HEK293 (cell line): ENCODE data around the gene MTMR2.

Experiments
- CTCF ChIA-PET: fragments of 350-600 bp; formaldehyde crosslinking; extraction: SDS; loops from one replicate; lab custom pipeline; 2021; ENCODE audit warnings: antibody characterized with exemption; lab: Yijun Ruan, JAX
- POLR2A ChIA-PET: fragments of 300-600 bp; formaldehyde crosslinking; extraction: SDS; loops from one replicate; lab custom pipeline; 2020; ENCODE audit warnings: antibody characterized with exemption, inconsistent platforms; lab: Yijun Ruan, JAX
- H3K27ac ChIP-seq: fragments of 200-500 bp; sonication (Bioruptor generic); 2 replicates; pipeline ENCODE4 v1.5.1; 2014; ENCODE audit warnings: low read depth, low read length, control low read depth, inconsistent platforms; ENCODE audit errors: extremely low read depth
- H3K36me3 ChIP-seq, 2 experiments: fragments of 200-500 bp in 1 of 2; sonication (Bioruptor generic) in 1 of 2; 1 replicate in 1 of 2; 2 replicates in 1 of 2; pipeline ENCODE4 v1.5.1; 2014 to 2017; ENCODE audit warnings: inconsistent platforms in 2 of 2, low read length in 2 of 2; ENCODE audit not compliant: control insufficient read depth in 2 of 2, insufficient read depth in 1 of 2
- H3K4me1 ChIP-seq: fragments of 200-500 bp; sonication (Bioruptor generic); 2 replicates; pipeline ENCODE4 v1.5.1; 2014; ENCODE audit warnings: mild to moderate bottlenecking, low read length, inconsistent platforms; ENCODE audit not compliant: control insufficient read depth, insufficient read depth
- H3K4me3 ChIP-seq: 2 replicates; pipeline ENCODE4 v1.5.1; 2011; ENCODE audit warnings: low read depth, mild to moderate bottlenecking, control low read depth, low read length, moderate library complexity
- H3K9me3 ChIP-seq: fragments of 200-500 bp; sonication (Bioruptor generic); 2 replicates; pipeline ENCODE4 v1.5.1; 2014; ENCODE audit warnings: low read depth, low read length, inconsistent platforms; ENCODE audit not compliant: control insufficient read depth, insufficient read depth
- GLI4 ChIP-seq: fragments of 450-650 bp; formaldehyde crosslinking; IDR thresholded peaks from 2 replicates; pipeline ENCODE4 v1.5.1; 2016; ENCODE audit warnings: missing biosample characterization, missing genetic modification characterization
- MYNN ChIP-seq: fragments of 450-650 bp; formaldehyde crosslinking; IDR thresholded peaks from 2 replicates; pipeline ENCODE4 v1.5.1; 2016; ENCODE audit warnings: missing biosample characterization, missing genetic modification characterization, borderline replicate concordance
- SETDB1 ChIP-seq: IDR thresholded peaks from one replicate; pipeline ENCODE4 v1.6.1; 2017; ENCODE audit warnings: mild to moderate bottlenecking, low read length, moderate library complexity, mixed read lengths; ENCODE audit not compliant: insufficient read length
- SP2 ChIP-seq: fragments of 450-650 bp; formaldehyde crosslinking; IDR thresholded peaks from 2 replicates; pipeline ENCODE4 v1.5.1; 2016; ENCODE audit warnings: missing biosample characterization, missing genetic modification characterization
- SP7 ChIP-seq: fragments of 450-650 bp; formaldehyde crosslinking; IDR thresholded peaks from 2 replicates; pipeline ENCODE4 v1.5.1; 2016; ENCODE audit warnings: missing biosample characterization, missing genetic modification characterization
- TRIM28 ChIP-seq: IDR thresholded peaks from 2 replicates; pipeline ENCODE4 v1.6.1; 2011; ENCODE audit warnings: low read length, control low read depth, borderline replicate concordance
- ZBTB11 ChIP-seq: fragments of 450-650 bp; formaldehyde crosslinking; conservative IDR thresholded peaks from 2 replicates; pipeline ENCODE4 v1.5.1; 2016; ENCODE audit warnings: low read depth, missing biosample characterization, missing genetic modification characterization
- ZBTB6 ChIP-seq: fragments of 450-650 bp; formaldehyde crosslinking; IDR thresholded peaks from 2 replicates; pipeline ENCODE4 v1.5.1; 2017; ENCODE audit warnings: missing biosample characterization, missing genetic modification characterization
- ZEB2 ChIP-seq: fragments of 450-650 bp; formaldehyde crosslinking; IDR thresholded peaks from 2 replicates; pipeline ENCODE4 v1.5.1; 2016; ENCODE audit warnings: missing biosample characterization, missing genetic modification characterization
- ZNF169 ChIP-seq: fragments of 450-650 bp; formaldehyde crosslinking; IDR thresholded peaks from 2 replicates; pipeline ENCODE4 v1.5.1; 2016; ENCODE audit warnings: missing biosample characterization, missing genetic modification characterization
- ZNF2 ChIP-seq: fragments of 450-650 bp; formaldehyde crosslinking; IDR thresholded peaks from 2 replicates; pipeline ENCODE4 v1.5.1; 2016; ENCODE audit warnings: missing biosample characterization, missing genetic modification characterization
- ZNF214 ChIP-seq: fragments of 450-650 bp; formaldehyde crosslinking; IDR thresholded peaks from 2 replicates; pipeline ENCODE4 v1.5.1; 2017; ENCODE audit warnings: missing biosample characterization, mild to moderate bottlenecking, missing genetic modification characterization, borderline replicate concordance
- ZNF248 ChIP-seq: fragments of 450-650 bp; formaldehyde crosslinking; IDR thresholded peaks from 2 replicates; pipeline ENCODE4 v1.5.1; 2017; ENCODE audit warnings: missing biosample characterization, missing genetic modification characterization
- ZNF274 ChIP-seq, 2 experiments: fragments of 200-500 bp in 1 of 2; fragments of 450-650 bp in 1 of 2; sonication (Bioruptor generic) in 1 of 2; formaldehyde crosslinking in 1 of 2; IDR thresholded peaks; 2 replicates each; pipeline versions ENCODE4 v1.5.1 to v1.6.1; 2014 to 2016; ENCODE audit warnings: borderline replicate concordance in 1 of 2, inconsistent platforms in 1 of 2, low read length in 1 of 2, missing biosample characterization in 1 of 2, missing genetic modification characterization in 1 of 2
- ZNF292 ChIP-seq: fragments of 450-650 bp; formaldehyde crosslinking; IDR thresholded peaks from 2 replicates; pipeline ENCODE4 v1.5.1; 2016; ENCODE audit warnings: low read depth, missing biosample characterization, missing genetic modification characterization, borderline replicate concordance
- ZNF311 ChIP-seq: fragments of 450-650 bp; formaldehyde crosslinking; IDR thresholded peaks from 2 replicates; pipeline ENCODE4 v1.5.1; 2017; ENCODE audit warnings: missing biosample characterization, missing genetic modification characterization, borderline replicate concordance
- ZNF366 ChIP-seq: fragments of 450-650 bp; formaldehyde crosslinking; conservative IDR thresholded peaks from 2 replicates; pipeline ENCODE4 v1.5.1; 2016; ENCODE audit warnings: missing biosample characterization, missing genetic modification characterization
- ZNF549 ChIP-seq: fragments of 450-650 bp; IDR thresholded peaks from 2 replicates; pipeline ENCODE4 v1.5.1; 2018; ENCODE audit warnings: missing biosample characterization, missing genetic modification characterization, mild to moderate bottlenecking, inconsistent platforms, moderate library complexity
- ZNF571 ChIP-seq: fragments of 450-650 bp; formaldehyde crosslinking; IDR thresholded peaks from 2 replicates; pipeline ENCODE4 v1.5.0; 2017; ENCODE audit warnings: missing biosample characterization, missing genetic modification characterization
- ZNF626 ChIP-seq: fragments of 450-650 bp; sonication (Bioruptor Pico); formaldehyde crosslinking; IDR thresholded peaks from 2 replicates; pipeline ENCODE4 v1.5.1; 2018; ENCODE audit warnings: missing biosample characterization, missing genetic modification characterization, inconsistent platforms
- ZNF645 ChIP-seq: fragments of 450-650 bp; formaldehyde crosslinking; IDR thresholded peaks from 2 replicates; pipeline ENCODE4; 2016; ENCODE audit warnings: missing biosample characterization, missing genetic modification characterization
- ZNF776 ChIP-seq: fragments of 450-650 bp; formaldehyde crosslinking; IDR thresholded peaks from 2 replicates; pipeline ENCODE4 v1.5.0; 2017; ENCODE audit warnings: missing biosample characterization, missing genetic modification characterization, borderline replicate concordance
- ZSCAN23 ChIP-seq: fragments of 450-650 bp; formaldehyde crosslinking; IDR thresholded peaks from 2 replicates; pipeline ENCODE4 v1.5.1; 2016; ENCODE audit warnings: missing biosample characterization, missing genetic modification characterization

The MTMR2 gene

GRCh38 chr11:95912902-95913560, 10.9 kb downstream of the MTMR2 start (continued):
- TF ChIP-seq ZBTB11 (tag by site-specific recombination) = no peak
- no peak for TF ChIP-seq ZSCAN23 (tag by site-specific recombination)
- TF ChIP-seq ZNF292 (tag by site-specific recombination) = no peak
- no peak for TF ChIP-seq ZNF366 (tag by site-specific recombination)
- no peak for TF ChIP-seq ZNF571 (tag by site-specific recombination)
- no peak for TF ChIP-seq SP7
- TF ChIP-seq ZNF169 = no peak
- no peak for TF ChIP-seq SETDB1

GRCh38 chr11:95911369-95911759, 12.5 kb downstream of the MTMR2 start:
- H3K27ac ChIP-seq = no peak overlapping the region
- POLR2A ChIA-PET = no interaction called here
- H3K4me3 ChIP-seq = no peak overlapping the region
- 0 out of 2 replicates have a peak, but pooled peaks cover 2% of the 10 kb centered on the region for H3K4me1 ChIP-seq
- no peaks in the 10 kb centered on the region for H3K9me3 ChIP-seq
- H3K36me3 ChIP-seq = no peaks in the 10 kb centered on the region
- no peak for TF ChIP-seq ZEB2 (tag by site-specific recombination)
- TF ChIP-seq, all 188 proteins: peak for 0
- CTCF ChIA-PET = no interaction called here

GRCh38 chr11:95910638-95911368, 13.1 kb downstream of the MTMR2 start:
- Histone ChIP-seq H3K4me3 (no peak overlapping the region), H3K27ac (no peak overlapping the region), H3K9me3 (no peaks in the 10 kb centered on the region), H3K36me3 (no peaks in the 10 kb centered on the region), H3K4me1 (0 out of 2 replicates have a peak, but pooled peaks cover 2% of the 10 kb centered on the region)
- CTCF ChIA-PET = no interaction called here
- POLR2A ChIA-PET = no interaction called here
- TF ChIP-seq SP2 (tag by site-specific recombination) (no peak), ZNF626 (tag by site-specific recombination) (no peak), ZNF645 (tag by site-specific recombination) (no peak)

- CTCF ChIA-PET = no interaction called here
- no peak for TF ChIP-seq GLI4 (tag by site-specific recombination)
- no peak for TF ChIP-seq ZNF2 (tag by site-specific recombination)
- no peak for TF ChIP-seq MYNN (tag by site-specific recombination)
- TF ChIP-seq ZNF571 (tag by site-specific recombination) = no peak
- TF ChIP-seq ZNF311 (tag by site-specific recombination) = no peak
- TF ChIP-seq ZNF626 (tag by site-specific recombination) = no peak
- TF ChIP-seq ZNF776 (tag by site-specific recombination) = no peak
- TF ChIP-seq TRIM28 = no peak
- TF ChIP-seq ZNF214 (tag by site-specific recombination) = no peak
- no peak for TF ChIP-seq ZNF274 (IDR thresholded peaks at IDR 0.05; ENCODE audit: low read length)
- no peak for TF ChIP-seq ZNF274 (tag by site-specific recombination; IDR thresholded peaks at IDR 0.05; ENCODE audit: borderline replicate concordance)
- TF ChIP-seq ZNF549 (tag by site-specific recombination) = no peak
- no peak for TF ChIP-seq ZBTB6
- no peak for TF ChIP-seq ZEB2 (tag by site-specific recombination)
- TF ChIP-seq ZNF248 (tag by site-specific recombination) = no peak
Observed at GRCh38 chr11:95908826-95909225, 15.1 kb downstream of the MTMR2 start.

More at GRCh38 chr11:95908826-95909225, 15.1 kb downstream of the MTMR2 start:
- no peak overlapping the region for H3K27ac ChIP-seq
- POLR2A ChIA-PET = no interaction called here
- H3K4me1 ChIP-seq = 0 out of 2 replicates have a peak, but pooled peaks cover 2% of the 10 kb centered on the region
- H3K4me3 ChIP-seq = no peak overlapping the region
- H3K36me3 ChIP-seq = no peaks in the 10 kb centered on the region
- no peaks in the 10 kb centered on the region for H3K9me3 ChIP-seq
